ENCODE measurements around the gene PAPOLA.

GRCh38 chr14:96598332-96598928 lies 96.2 kb downstream of the PAPOLA start:
- no peak for TF ChIP-seq CTCF (IDR thresholded peaks at IDR 0.05)
- TF ChIP-seq EZH2phosphoT487 (IDR thresholded peaks at IDR 0.05) = no peak

Measured in neural progenitor cell (in vitro differentiated cells).